Measurements from ENCODE around the gene SDK2.

The SDK2 gene

GRCh38 chr17:73492821-73493814, 151.1 kb downstream of the SDK2 start:
- Mint-ChIP-seq H3K9me3 (no peaks in the 10 kb centered on the region), H3K27me3 (no peaks in the 10 kb centered on the region), H3K4me1 (ENCODE audit: low read depth) (no peaks in the 10 kb centered on the region), H3K36me3 (ENCODE audit: low read depth) (no peaks in the 10 kb centered on the region), H3K27ac (no peak overlapping the region), H3K4me3 (no peak overlapping the region)

- Mint-ChIP-seq H3K9me3 (no peaks in the 10 kb centered on the region), H3K4me1 (ENCODE audit: low read depth) (no peaks in the 10 kb centered on the region), H3K27ac (no peak overlapping the region), H3K4me3 (no peak overlapping the region), H3K36me3 (ENCODE audit: low read depth) (no peaks in the 10 kb centered on the region), H3K27me3 (no peaks in the 10 kb centered on the region)
Measured at GRCh38 chr17:73492125-73492820, 152.0 kb downstream of the SDK2 start.

GRCh38 chr17:73491648-73492047, 152.6 kb downstream of the SDK2 start:
- H3K27ac Mint-ChIP-seq: no peak overlapping the region
- no peaks in the 10 kb centered on the region for H3K27me3 Mint-ChIP-seq
- no peaks in the 10 kb centered on the region for H3K9me3 Mint-ChIP-seq
- H3K4me1 Mint-ChIP-seq (ENCODE audit: low read depth): no peaks in the 10 kb centered on the region
- H3K4me3 Mint-ChIP-seq: no peak overlapping the region
- no peaks in the 10 kb centered on the region for H3K36me3 Mint-ChIP-seq (ENCODE audit: low read depth)

GRCh38 chr17:73490851-73491250, 153.4 kb downstream of the SDK2 start:
- Mint-ChIP-seq H3K36me3 (ENCODE audit: low read depth) (peaks cover 4% of the 10 kb centered on the region), H3K4me1 (ENCODE audit: low read depth) (no peaks in the 10 kb centered on the region), H3K27me3 (no peaks in the 10 kb centered on the region), H3K4me3 (no peak overlapping the region), H3K9me3 (no peaks in the 10 kb centered on the region), H3K27ac (no peak overlapping the region)

GRCh38 chr17:73489991-73490390, 154.3 kb downstream of the SDK2 start:
- no peaks in the 10 kb centered on the region for H3K4me1 Mint-ChIP-seq (ENCODE audit: low read depth)
- H3K27ac Mint-ChIP-seq: no peak overlapping the region
- no peak overlapping the region for H3K4me3 Mint-ChIP-seq
- H3K36me3 Mint-ChIP-seq (ENCODE audit: low read depth): peaks cover 5% of the 10 kb centered on the region
- H3K27me3 Mint-ChIP-seq: no peaks in the 10 kb centered on the region
- peaks cover 2% of the 10 kb centered on the region for H3K9me3 Mint-ChIP-seq

GRCh38 chr17:73489333-73489732, 154.9 kb downstream of the SDK2 start:
- no peak overlapping the region for H3K4me3 Mint-ChIP-seq
- H3K27me3 Mint-ChIP-seq: no peaks in the 10 kb centered on the region
- H3K27ac Mint-ChIP-seq: no peak overlapping the region
- peaks cover 5% of the 10 kb centered on the region for H3K36me3 Mint-ChIP-seq (ENCODE audit: low read depth)
- peaks cover 4% of the 10 kb centered on the region for H3K9me3 Mint-ChIP-seq
- H3K4me1 Mint-ChIP-seq (ENCODE audit: low read depth): no peaks in the 10 kb centered on the region

GRCh38 chr17:73485130-73485529, 159.1 kb downstream of the SDK2 start:
- Mint-ChIP-seq H3K9me3 (peaks cover 4% of the 10 kb centered on the region), H3K4me1 (ENCODE audit: low read depth) (no peaks in the 10 kb centered on the region), H3K4me3 (no peak overlapping the region), H3K36me3 (ENCODE audit: low read depth) (peaks cover 5% of the 10 kb centered on the region), H3K27me3 (no peaks in the 10 kb centered on the region), H3K27ac (no peak overlapping the region)

GRCh38 chr17:73482894-73483293, 161.4 kb downstream of the SDK2 start:
- no peak overlapping the region for H3K27ac Mint-ChIP-seq

GRCh38 chr17:73482251-73482716, 162.0 kb downstream of the SDK2 start:
- Mint-ChIP-seq H3K4me1 (ENCODE audit: low read depth) (no peaks in the 10 kb centered on the region), H3K36me3 (ENCODE audit: low read depth) (peaks cover 5% of the 10 kb centered on the region), H3K9me3 (peaks cover 4% of the 10 kb centered on the region), H3K4me3 (no peak overlapping the region), H3K27ac (no peak overlapping the region), H3K27me3 (no peaks in the 10 kb centered on the region)

More at GRCh38 chr17:73482894-73483293, 161.4 kb downstream of the SDK2 start:
- peaks cover 5% of the 10 kb centered on the region for H3K36me3 Mint-ChIP-seq (ENCODE audit: low read depth)
- no peaks in the 10 kb centered on the region for H3K27me3 Mint-ChIP-seq
- H3K9me3 Mint-ChIP-seq: peaks cover 4% of the 10 kb centered on the region
- H3K4me3 Mint-ChIP-seq: no peak overlapping the region
- no peaks in the 10 kb centered on the region for H3K4me1 Mint-ChIP-seq (ENCODE audit: low read depth)

- Mint-ChIP-seq H3K4me1 (ENCODE audit: low read depth) (no peaks in the 10 kb centered on the region), H3K9me3 (peaks cover 4% of the 10 kb centered on the region), H3K27ac (no peak overlapping the region), H3K4me3 (no peak overlapping the region), H3K36me3 (ENCODE audit: low read depth) (peaks cover 5% of the 10 kb centered on the region), H3K27me3 (no peaks in the 10 kb centered on the region)
Measured at GRCh38 chr17:73481676-73482075, 162.6 kb downstream of the SDK2 start.

- peaks cover 4% of the 10 kb centered on the region for H3K9me3 Mint-ChIP-seq
- no peaks in the 10 kb centered on the region for H3K4me1 Mint-ChIP-seq (ENCODE audit: low read depth)
- H3K27me3 Mint-ChIP-seq: no peaks in the 10 kb centered on the region
- peaks cover under 1% of the 10 kb centered on the region for H3K36me3 Mint-ChIP-seq (ENCODE audit: low read depth)
- H3K27ac Mint-ChIP-seq: peak overlapping the region; percentile 37
- H3K4me3 Mint-ChIP-seq: no peak overlapping the region
Measured at GRCh38 chr17:73480740-73481139, 163.5 kb downstream of the SDK2 start.

GRCh38 chr17:73478768-73479424, 165.3 kb downstream of the SDK2 start:
- no peaks in the 10 kb centered on the region for H3K27me3 Mint-ChIP-seq
- no peaks in the 10 kb centered on the region for H3K4me1 Mint-ChIP-seq (ENCODE audit: low read depth)
- no peaks in the 10 kb centered on the region for H3K9me3 Mint-ChIP-seq
- no peak overlapping the region for H3K27ac Mint-ChIP-seq
- H3K4me3 Mint-ChIP-seq: no peak overlapping the region
- H3K36me3 Mint-ChIP-seq (ENCODE audit: low read depth): no peaks in the 10 kb centered on the region

GRCh38 chr17:73478334-73478733, 165.9 kb downstream of the SDK2 start:
- H3K4me3 Mint-ChIP-seq: no peak overlapping the region
- H3K27ac Mint-ChIP-seq: no peak overlapping the region
- no peaks in the 10 kb centered on the region for H3K4me1 Mint-ChIP-seq (ENCODE audit: low read depth)
- H3K9me3 Mint-ChIP-seq: no peaks in the 10 kb centered on the region
- H3K27me3 Mint-ChIP-seq: no peaks in the 10 kb centered on the region
- no peaks in the 10 kb centered on the region for H3K36me3 Mint-ChIP-seq (ENCODE audit: low read depth)

GRCh38 chr17:73476890-73477350, 167.3 kb downstream of the SDK2 start:
- Mint-ChIP-seq H3K27me3 (no peaks in the 10 kb centered on the region), H3K27ac (no peak overlapping the region), H3K9me3 (peaks cover 3% of the 10 kb centered on the region)

More at GRCh38 chr17:73476890-73477350, 167.3 kb downstream of the SDK2 start:
- Mint-ChIP-seq H3K36me3 (ENCODE audit: low read depth) (no peaks in the 10 kb centered on the region), H3K4me1 (ENCODE audit: low read depth) (no peaks in the 10 kb centered on the region), H3K4me3 (no peak overlapping the region)
